GM19395 (cell line): ENCODE results near the gene OCIAD2.
"Not testable (repeated sequence)": the region's sequence is repeated elsewhere in the genome, so short reads cannot be mapped to it uniquely, and the experiment has no call there.

Experiments
- ATAC-seq: cut with Tn5 transposase; IDR thresholded peaks from one replicate; pipeline ENCODE4 v1.9.1; 2021; ENCODE audit warnings: mild to moderate bottlenecking, moderate library complexity; ENCODE audit not compliant: unreplicated experiment

The OCIAD2 gene

DNA sequence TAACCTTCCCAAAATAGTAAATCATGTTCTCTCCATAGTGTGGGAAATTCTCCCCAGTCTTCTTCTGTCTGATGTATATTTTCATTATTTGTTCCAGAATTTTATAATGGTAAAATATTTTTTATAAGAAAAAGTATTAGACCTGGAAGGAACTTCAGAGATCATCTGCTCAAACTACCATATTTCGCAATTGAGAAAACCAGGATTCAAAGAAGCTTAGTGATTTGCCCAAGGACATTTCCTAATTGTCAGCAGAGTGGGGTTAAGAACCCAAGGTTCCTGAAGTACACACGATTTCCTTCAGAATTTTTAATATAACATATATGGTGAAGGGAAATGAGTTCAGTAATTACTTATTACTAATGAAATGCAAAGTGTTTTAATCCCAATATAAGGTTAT lies 51.6 kb downstream of the OCIAD2 start:
- no peak for ATAC-seq

DNA sequence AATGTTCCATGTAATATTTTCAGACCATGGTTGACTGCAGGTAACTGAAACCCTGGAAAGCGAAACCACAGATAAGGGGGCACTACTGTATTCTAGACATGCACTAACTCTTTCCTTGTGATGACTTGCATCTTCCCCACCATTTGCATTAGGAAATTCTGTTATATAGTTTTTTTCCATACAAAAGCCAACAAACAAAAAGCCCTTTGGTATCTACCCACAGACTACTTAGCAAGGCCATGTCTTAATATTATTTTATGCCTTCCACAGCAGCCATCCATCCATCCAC lies 52.2 kb downstream of the OCIAD2 start:
- ATAC-seq, result no peak

DNA sequence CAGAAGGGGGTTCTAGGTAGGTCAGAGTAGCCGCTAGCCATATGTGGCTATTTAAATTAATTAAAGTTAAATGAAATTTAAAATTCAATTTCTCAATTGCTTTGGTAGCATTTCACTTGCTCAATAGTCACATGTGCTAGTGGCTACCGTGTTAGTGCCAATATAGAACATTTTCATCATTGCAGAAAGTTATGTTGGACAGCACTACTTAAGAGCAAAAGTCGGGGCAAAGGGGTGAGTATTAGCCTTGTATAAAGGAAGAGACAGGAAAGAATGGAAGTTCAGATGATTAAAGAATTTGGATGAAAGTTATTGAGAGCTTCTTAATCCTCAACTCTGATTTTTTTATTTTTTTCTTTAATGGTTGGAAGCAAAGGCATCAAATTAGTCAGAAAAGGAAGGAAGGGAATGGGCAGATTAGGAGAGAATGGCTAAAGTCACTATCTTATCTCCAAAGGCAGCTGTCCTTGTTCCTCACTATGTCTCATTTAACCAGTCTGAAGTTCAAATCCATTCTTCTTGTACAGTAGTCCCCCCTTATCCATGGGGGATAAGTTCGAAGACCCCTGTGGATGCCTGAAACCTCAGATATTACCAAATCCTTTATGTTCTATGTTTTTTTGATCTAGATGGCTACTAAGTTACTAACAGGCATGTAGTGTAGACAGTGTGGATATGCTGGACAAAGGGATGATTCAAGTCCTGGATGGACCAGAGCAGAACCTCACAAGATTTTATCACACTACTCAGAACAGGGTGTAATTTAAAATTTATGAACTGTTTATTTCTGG lies 52.8 kb downstream of the OCIAD2 start:
- ATAC-seq, result no peak

DNA sequence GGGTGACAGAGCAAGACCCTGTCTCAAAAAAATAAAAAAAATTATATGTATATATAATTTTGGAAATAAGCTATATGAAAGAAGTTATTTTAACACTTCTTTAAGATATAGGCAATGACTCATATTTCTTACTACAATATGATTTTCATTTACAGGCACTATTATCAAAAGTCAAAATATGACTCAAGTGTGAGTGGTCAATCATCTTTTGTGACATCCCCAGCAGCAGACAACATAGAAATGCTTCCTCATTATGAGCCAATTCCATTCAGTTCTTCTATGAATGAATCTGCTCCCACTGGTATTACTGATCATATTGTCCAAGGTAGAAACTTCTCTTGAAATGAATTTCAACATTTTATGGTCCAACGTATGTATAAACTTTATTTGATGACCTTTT lies 54.9 kb downstream of the OCIAD2 start:
- ATAC-seq, result no peak

DNA sequence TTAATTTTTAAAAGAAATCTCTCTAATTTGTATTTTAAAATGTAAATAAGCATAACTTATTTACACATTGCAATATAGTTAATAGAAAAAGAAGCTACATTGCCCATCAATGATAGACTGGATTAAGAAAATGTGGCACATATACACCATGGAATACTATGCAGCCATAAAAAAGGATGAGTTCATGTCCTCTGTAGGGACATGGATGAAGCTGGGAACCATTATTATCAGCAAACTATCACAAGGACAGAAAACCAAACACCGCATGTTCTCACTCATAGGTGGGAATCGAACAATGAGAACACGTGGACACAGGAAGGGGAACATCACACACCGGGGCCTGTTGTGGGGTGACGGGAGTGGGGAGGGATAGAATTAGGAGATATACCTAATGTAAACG lies 57.8 kb downstream of the OCIAD2 start:
- ATAC-seq, result not testable (repeated sequence)

DNA sequence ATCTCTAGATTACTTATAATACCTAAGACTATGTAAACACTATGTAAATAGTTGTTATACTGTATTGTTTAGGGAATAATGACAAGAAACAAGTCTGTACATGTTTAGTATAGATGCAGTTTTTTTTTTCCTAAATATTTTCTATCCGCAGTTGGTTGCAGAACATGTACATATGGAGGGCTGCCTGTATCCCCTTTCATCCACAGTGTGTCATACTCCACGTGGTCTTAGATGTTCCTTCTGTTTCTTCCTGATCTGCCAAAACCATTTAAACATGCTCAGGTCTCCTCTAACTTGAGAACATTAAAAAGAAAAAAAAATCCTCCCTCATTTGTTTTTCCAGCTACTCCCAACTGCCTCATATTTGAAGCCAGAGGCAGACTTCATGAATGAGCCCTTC lies 61.7 kb downstream of the OCIAD2 start:
- ATAC-seq, result no peak

DNA sequence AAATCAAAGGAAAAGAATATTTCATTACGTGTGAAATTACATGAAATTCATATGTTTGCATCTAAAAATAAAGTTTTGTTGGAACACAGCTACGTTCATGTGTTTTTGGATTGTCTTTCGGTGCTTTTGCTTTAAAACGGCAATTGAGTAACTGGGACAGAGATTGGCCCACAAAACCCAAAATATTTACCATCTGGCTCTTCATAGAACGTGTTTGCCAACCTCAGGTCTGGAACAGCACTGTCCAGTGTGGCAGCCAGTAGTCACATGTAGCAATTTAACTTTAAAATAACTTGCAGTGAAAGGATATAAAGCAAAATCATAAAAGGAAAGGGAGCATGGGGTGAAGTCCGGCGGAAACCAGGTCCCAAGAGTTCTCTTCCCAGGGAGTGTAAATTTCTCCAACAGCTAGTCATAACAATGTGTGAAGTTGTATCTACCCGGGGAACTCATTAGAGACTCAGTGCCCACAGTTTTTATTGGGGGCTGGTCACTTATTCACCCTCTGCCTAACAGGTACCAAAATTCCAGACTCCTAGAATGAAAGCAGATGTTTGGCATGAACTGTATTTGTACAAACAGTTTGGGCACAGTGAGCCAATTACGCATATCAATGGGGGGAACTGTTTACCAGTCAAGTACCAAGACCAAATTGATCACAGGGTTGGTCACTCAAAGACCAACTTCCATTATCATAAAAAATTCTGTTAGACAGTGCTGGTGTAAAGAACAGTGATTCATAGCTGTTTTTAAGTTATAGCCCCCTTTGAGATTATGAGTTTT lies 65.3 kb downstream of the OCIAD2 start:
- ATAC-seq, result no peak

DNA sequence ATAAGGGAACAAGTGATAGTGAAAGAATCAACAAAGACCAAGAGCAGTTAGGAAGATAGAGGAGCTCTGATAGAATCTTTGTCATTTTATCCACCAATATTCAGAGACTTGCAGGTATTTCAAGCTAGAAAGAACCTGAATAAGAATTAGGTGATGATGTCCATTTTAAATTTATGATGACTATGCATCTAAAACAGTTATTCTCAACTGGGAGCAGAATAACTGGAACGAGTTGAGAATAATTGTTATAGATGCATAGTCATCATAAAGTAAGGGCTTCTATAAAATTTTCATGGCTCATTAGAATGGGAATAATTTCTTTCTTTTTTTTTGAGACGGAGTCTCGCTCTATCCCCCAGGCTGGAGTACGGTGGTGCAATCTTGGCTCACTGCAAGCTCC lies 69.9 kb downstream of the OCIAD2 start:
- no peak for ATAC-seq
